HG02840 (cell line): Measurements from ENCODE around the gene FCHSD2.
"Not testable (repeated sequence)": the region's sequence is repeated elsewhere in the genome, so short reads cannot be mapped to it uniquely, and the experiment has no call there.

Experiments used
- ATAC-seq: cut with Tn5 transposase; IDR thresholded peaks from one replicate; pipeline ENCODE4 v1.9.1; 2021; ENCODE audit warnings: mild to moderate bottlenecking, moderate library complexity, moderate number of reproducible peaks; ENCODE audit not compliant: unreplicated experiment, low FRiP score

The FCHSD2 gene

DNA sequence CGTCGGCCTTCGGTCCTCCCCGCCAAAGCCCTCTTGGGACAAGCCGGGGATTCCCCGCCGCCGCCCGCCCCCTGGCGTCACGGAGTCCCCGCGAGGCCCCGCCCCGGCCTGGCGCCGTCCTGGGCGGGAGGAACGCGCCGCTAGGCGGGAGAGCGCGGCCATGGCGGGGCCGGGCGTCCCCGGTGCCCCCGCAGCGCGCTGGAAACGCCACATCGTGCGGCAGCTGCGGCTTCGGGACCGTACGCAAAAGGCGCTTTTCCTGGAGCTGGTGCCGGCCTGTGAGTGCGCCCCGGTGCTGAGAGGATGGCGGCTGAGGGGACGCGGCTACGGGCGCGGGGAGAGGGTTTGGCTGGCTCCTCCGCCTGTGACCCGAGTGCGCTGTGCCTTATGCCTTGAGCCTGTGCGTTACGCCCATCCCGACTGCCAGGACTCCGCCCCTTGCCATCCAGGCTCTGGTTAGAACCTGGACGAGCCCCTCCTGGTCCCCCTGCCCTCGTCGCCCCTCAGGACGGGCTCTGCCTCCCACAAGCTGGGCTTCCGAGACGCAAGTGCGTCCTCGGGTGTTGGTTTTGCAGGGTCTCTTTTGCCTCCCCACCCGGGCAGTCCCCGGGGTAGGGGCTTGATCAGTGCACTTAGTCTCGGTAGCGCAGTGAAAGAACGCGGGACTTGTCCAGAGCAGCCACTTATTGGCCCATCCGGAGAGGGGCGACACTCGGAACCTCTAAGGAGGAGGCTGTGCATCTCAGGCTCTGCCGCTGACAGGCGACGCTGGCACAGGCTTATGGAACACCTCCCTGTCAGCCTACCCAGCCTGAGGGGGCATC is 327.6 kb downstream of the FCHSD2 start, which contains the start of gene ATG16L2:
Gene ATG16L2, plus strand, starts transcription at position 126 of the 824 bp plus-strand sequence. Its CDS starts 35 bp downstream, at position 161.
- peak; percentile 60 for ATAC-seq

- ATAC-seq = peak; percentile 53
These were observed 328.3 kb downstream of the FCHSD2 start for GRCh38 chr11:72813740-72814285.

- ATAC-seq = peak; percentile 16
These were observed 329.0 kb downstream of the FCHSD2 start for GRCh38 chr11:72812967-72813739.

GRCh38 chr11:72812604-72812966 is 329.5 kb downstream of the FCHSD2 start:
- no peak for ATAC-seq

DNA sequence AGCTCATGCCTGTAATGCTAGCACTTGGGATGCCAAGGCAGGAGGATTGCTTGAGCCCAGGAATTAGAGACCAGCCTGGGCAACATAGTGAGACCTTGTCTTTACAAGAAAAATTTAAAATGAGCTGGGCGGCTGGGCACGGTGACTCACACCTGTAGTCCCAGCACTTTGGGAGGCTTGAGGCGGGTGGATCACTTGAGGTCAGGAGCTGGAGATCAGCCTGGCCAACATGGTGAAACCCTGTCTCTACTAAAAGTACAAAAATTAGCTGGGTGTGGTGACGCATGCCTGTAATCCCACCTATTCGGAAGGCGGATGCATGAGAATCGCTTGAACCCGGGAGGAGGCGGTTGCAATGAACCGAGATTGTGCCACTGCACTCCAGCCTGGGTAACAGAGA is 330.4 kb downstream of the FCHSD2 start:
- ATAC-seq = not testable (repeated sequence)

DNA sequence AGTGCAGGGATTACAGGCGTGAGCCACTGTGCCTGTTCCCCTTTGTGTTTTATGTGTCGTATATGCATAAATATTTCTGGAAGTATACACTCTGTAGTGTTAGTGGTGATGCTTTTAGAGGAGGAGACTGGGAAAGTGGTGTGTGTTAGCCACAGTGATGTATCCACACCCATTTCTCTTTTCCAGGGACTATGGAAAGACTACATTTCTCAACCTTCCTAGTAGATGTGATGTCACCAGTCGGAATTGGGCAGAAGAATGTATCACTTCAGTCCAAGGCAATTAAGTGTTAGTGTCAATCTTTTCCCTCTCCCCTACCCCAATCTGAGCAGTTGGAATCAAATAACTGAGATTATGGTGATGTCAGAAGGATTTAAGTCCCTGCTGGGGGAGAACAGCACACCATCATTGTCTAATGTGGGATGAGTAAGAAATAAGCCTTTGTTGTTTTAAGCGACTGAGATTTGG is 333.8 kb downstream of the FCHSD2 start:
- ATAC-seq = no peak

DNA sequence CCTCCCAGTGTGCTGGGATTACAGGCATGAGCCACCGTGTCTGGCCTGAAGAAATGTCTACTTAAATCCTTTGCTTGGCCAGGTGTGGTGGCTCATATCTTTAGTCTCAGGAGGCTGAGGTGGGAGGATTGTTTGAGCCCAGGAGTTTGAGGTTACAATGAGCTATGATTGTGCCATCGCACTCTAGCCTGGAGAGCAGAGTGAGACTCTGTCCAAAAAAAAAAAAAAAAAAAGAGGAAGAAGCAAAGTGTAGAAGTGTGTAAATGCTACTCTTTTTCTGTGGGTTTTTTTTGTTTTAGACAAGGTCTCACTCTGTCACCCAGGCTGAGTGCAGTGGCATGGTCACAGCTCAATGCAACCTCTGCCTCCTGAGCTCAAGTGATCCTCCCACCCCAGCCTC is 334.3 kb downstream of the FCHSD2 start:
- ATAC-seq = no peak

GRCh38 chr11:72807021-72807693 is 335.0 kb downstream of the FCHSD2 start:
- no peak for ATAC-seq

DNA sequence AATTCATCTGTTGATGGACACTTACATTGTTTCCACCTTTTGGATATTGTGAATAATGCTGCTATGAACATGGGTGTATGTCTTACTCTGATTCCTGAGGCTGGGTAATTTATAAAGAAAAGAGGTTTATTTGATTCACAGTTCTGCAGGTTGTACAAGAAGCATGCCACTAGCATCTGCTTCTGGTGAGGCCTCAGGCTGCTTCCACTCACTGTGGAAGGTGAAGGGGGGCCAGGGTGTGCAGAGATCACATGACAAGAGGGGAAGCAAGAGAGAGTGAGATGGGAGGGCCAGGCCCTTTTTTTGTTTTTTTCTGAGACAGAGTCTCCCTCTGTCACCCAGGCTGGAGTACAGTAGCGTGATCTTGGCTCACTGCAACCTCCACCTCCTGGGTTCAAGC is 335.7 kb downstream of the FCHSD2 start:
- ATAC-seq = not testable (repeated sequence)

DNA sequence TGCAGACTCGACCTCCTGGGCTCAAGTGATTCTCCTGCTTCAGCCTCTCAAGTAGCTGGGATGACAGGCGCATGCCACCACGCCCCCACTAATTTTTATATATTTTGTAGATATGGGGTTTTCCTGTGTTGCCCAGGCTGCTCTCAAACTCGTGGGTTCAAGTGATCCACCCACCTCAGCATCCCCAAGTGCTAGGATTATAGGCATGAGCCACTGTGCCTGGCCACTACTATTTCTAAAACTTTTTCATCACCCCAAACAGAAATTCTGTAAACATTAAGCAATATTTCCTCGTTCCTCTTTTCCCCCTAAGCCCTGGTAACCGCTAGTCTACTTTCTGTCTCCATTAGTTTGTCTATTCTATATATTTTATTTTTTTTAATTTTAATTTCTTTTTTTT is 336.9 kb downstream of the FCHSD2 start:
- ATAC-seq = no peak

DNA sequence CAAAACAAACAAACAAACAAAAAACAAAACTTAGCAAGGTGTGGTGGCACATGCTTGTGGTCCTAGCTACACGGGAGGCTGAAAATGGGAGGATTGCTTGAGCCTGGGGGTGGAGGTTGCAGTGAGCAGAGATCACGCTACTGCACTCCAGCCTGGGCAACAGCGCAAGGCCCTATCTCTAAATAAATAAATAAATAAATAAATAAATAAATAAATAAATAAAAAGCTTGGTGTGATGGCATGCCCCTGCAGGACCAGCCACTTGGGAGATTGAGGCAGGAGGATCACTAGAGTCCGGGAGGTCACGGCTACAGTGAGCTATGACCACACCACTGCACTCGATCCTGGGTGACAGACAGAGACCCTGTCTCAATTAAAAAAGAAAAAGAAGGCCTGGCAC is 339.3 kb downstream of the FCHSD2 start:
- no peak for ATAC-seq

GRCh38 chr11:72799441-72799840 is 342.7 kb downstream of the FCHSD2 start:
- no peak for ATAC-seq

- no peak for ATAC-seq
These were observed 343.8 kb downstream of the FCHSD2 start for GRCh38 chr11:72798361-72798760.

GRCh38 chr11:72793425-72794367 is 348.4 kb downstream of the FCHSD2 start, which contains the start of gene STARD10:
Gene STARD10, minus strand, starts transcription at chr11:72794047. Its CDS starts 12,866 bp downstream, at chr11:72781181.
- peak; percentile 80 for ATAC-seq

- ATAC-seq = no peak
These were observed 349.1 kb downstream of the FCHSD2 start for GRCh38 chr11:72793076-72793424.

DNA sequence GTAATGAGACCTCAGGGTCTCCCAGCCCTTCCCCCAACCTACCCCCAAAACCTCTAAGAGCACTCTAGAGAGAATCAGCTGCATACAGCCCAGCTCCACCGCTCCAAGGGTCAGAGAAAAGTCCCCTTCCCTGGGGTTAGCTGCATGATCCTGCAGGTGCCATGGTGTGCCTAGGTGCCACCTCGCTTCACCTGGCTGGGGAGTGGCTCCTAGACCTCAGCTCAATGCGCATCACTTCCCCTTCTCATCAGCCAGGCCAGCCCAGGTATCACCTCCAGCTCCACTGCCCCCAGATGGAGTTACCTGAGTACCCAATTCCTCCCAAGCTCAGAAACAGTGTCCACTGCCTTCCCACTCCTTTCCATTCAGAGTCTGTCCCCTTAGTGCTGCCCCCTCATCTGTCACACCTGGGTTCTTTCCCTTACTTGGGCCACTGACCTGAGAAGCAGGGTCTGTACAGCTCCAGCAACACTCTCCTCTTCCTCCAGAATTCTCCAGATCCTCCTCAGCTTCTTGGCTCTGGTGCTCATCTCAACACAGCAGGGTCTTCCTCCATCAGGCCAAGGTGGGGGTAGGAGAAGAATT is 349.6 kb downstream of the FCHSD2 start:
- ATAC-seq = no peak

- ATAC-seq = not testable (repeated sequence)
These were observed 350.9 kb downstream of the FCHSD2 start for GRCh38 chr11:72791228-72791627.

DNA sequence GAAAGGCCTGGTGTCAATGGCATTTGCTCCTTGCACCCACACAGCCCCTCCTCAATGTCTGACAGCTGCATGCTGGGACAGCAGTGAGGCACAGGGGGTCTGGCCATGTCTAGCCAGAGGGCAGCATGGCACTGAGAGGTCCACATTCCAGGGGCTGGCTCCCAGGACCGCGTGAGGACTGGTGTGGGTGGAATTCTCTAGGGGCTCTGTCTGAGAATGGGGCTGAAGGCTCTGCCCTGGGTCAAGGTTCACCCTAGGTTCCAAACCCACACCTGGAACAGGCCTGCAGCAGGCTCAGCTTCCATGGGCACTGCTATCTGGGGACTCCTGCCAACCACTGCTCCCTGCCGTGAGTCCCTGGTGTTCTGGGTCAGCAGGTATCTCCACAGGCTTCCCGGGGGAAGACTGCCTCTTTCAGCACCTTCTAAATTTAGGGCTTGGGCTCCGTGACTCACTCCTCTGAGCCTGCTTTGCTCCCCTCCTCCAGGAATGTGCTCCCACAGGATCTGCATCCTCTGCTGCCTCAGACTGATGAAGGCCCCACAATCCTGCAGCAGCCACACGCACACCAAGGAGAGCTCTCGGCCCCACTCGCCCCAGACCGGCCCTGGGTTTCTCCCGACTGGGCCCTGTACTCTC is 352.5 kb downstream of the FCHSD2 start:
- no peak for ATAC-seq

- ATAC-seq = no peak
These were observed 353.9 kb downstream of the FCHSD2 start for GRCh38 chr11:72788241-72788640.
